HEK293 (cell line): Measurements from ENCODE around the gene LIMCH1.

Experiments used
- CTCF ChIA-PET: fragments of 350-600 bp; formaldehyde crosslinking; extraction: SDS; loops from one replicate; lab custom pipeline; 2021; ENCODE audit warnings: antibody characterized with exemption; lab: Yijun Ruan, JAX
- POLR2A ChIA-PET: fragments of 300-600 bp; formaldehyde crosslinking; extraction: SDS; loops from one replicate; lab custom pipeline; 2020; ENCODE audit warnings: antibody characterized with exemption, inconsistent platforms; lab: Yijun Ruan, JAX
- H3K27ac ChIP-seq: fragments of 200-500 bp; sonication (Bioruptor generic); 2 replicates; pipeline ENCODE4 v1.5.1; 2014; ENCODE audit warnings: low read depth, low read length, control low read depth, inconsistent platforms; ENCODE audit errors: extremely low read depth
- H3K36me3 ChIP-seq, 2 experiments: fragments of 200-500 bp in 1 of 2; sonication (Bioruptor generic) in 1 of 2; 1 replicate in 1 of 2; 2 replicates in 1 of 2; pipeline ENCODE4 v1.5.1; 2014 to 2017; ENCODE audit warnings: inconsistent platforms in 2 of 2, low read length in 2 of 2; ENCODE audit not compliant: control insufficient read depth in 2 of 2, insufficient read depth in 1 of 2
- H3K4me1 ChIP-seq: fragments of 200-500 bp; sonication (Bioruptor generic); 2 replicates; pipeline ENCODE4 v1.5.1; 2014; ENCODE audit warnings: mild to moderate bottlenecking, low read length, inconsistent platforms; ENCODE audit not compliant: control insufficient read depth, insufficient read depth
- H3K4me3 ChIP-seq: 2 replicates; pipeline ENCODE4 v1.5.1; 2011; ENCODE audit warnings: low read depth, mild to moderate bottlenecking, control low read depth, low read length, moderate library complexity
- H3K9me3 ChIP-seq: fragments of 200-500 bp; sonication (Bioruptor generic); 2 replicates; pipeline ENCODE4 v1.5.1; 2014; ENCODE audit warnings: low read depth, low read length, inconsistent platforms; ENCODE audit not compliant: control insufficient read depth, insufficient read depth
- SP2 ChIP-seq: fragments of 450-650 bp; formaldehyde crosslinking; IDR thresholded peaks from 2 replicates; pipeline ENCODE4 v1.5.1; 2016; ENCODE audit warnings: missing biosample characterization, missing genetic modification characterization
- ZBTB11 ChIP-seq: fragments of 450-650 bp; formaldehyde crosslinking; conservative IDR thresholded peaks from 2 replicates; pipeline ENCODE4 v1.5.1; 2016; ENCODE audit warnings: low read depth, missing biosample characterization, missing genetic modification characterization
- ZBTB17 ChIP-seq: fragments of 450-650 bp; formaldehyde crosslinking; IDR thresholded peaks from 2 replicates; pipeline ENCODE4 v1.5.1; 2016; ENCODE audit warnings: missing biosample characterization, missing genetic modification characterization
- ZNF112 ChIP-seq: fragments of 450-650 bp; formaldehyde crosslinking; IDR thresholded peaks from 2 replicates; pipeline ENCODE4 v1.5.0; 2017; ENCODE audit warnings: missing biosample characterization, missing genetic modification characterization
- ZNF121 ChIP-seq: fragments of 450-650 bp; formaldehyde crosslinking; IDR thresholded peaks from 2 replicates; pipeline ENCODE4 v1.5.1; 2016; ENCODE audit warnings: missing biosample characterization, missing genetic modification characterization
- ZNF132 ChIP-seq: fragments of 450-650 bp; formaldehyde crosslinking; IDR thresholded peaks from 2 replicates; pipeline ENCODE4 v1.5.1; 2017; ENCODE audit warnings: missing biosample characterization, missing genetic modification characterization, borderline replicate concordance
- ZNF133 ChIP-seq: fragments of 450-650 bp; formaldehyde crosslinking; IDR thresholded peaks from 2 replicates; pipeline ENCODE4 v1.5.1; 2016; ENCODE audit warnings: missing biosample characterization, missing genetic modification characterization
- ZNF16 ChIP-seq: fragments of 450-650 bp; formaldehyde crosslinking; IDR thresholded peaks from 2 replicates; pipeline ENCODE4 v1.5.1; 2016; ENCODE audit warnings: low read depth, missing biosample characterization, missing genetic modification characterization
- ZNF2 ChIP-seq: fragments of 450-650 bp; formaldehyde crosslinking; IDR thresholded peaks from 2 replicates; pipeline ENCODE4 v1.5.1; 2016; ENCODE audit warnings: missing biosample characterization, missing genetic modification characterization
- ZNF214 ChIP-seq: fragments of 450-650 bp; formaldehyde crosslinking; IDR thresholded peaks from 2 replicates; pipeline ENCODE4 v1.5.1; 2017; ENCODE audit warnings: missing biosample characterization, mild to moderate bottlenecking, missing genetic modification characterization, borderline replicate concordance
- ZNF248 ChIP-seq: fragments of 450-650 bp; formaldehyde crosslinking; IDR thresholded peaks from 2 replicates; pipeline ENCODE4 v1.5.1; 2017; ENCODE audit warnings: missing biosample characterization, missing genetic modification characterization
- ZNF292 ChIP-seq: fragments of 450-650 bp; formaldehyde crosslinking; IDR thresholded peaks from 2 replicates; pipeline ENCODE4 v1.5.1; 2016; ENCODE audit warnings: low read depth, missing biosample characterization, missing genetic modification characterization, borderline replicate concordance
- ZNF366 ChIP-seq: fragments of 450-650 bp; formaldehyde crosslinking; conservative IDR thresholded peaks from 2 replicates; pipeline ENCODE4 v1.5.1; 2016; ENCODE audit warnings: missing biosample characterization, missing genetic modification characterization
- ZNF473 ChIP-seq: fragments of 450-650 bp; formaldehyde crosslinking; IDR thresholded peaks from 2 replicates; pipeline ENCODE4 v1.5.1; 2017; ENCODE audit warnings: missing biosample characterization, missing genetic modification characterization
- ZNF521 ChIP-seq: fragments of 450-650 bp; formaldehyde crosslinking; IDR thresholded peaks from 2 replicates; pipeline ENCODE4 v1.5.1; 2017; ENCODE audit warnings: missing biosample characterization, mild to moderate bottlenecking, missing genetic modification characterization
- ZNF544 ChIP-seq: fragments of 450-650 bp; formaldehyde crosslinking; IDR thresholded peaks from 2 replicates; pipeline ENCODE4 v1.5.0; 2017; ENCODE audit warnings: missing biosample characterization, missing genetic modification characterization
- ZNF596 ChIP-seq: fragments of 450-650 bp; IDR thresholded peaks from 2 replicates; pipeline ENCODE4 v1.5.0; 2018; ENCODE audit warnings: missing biosample characterization, mild to moderate bottlenecking, missing genetic modification characterization, moderate library complexity
- ZNF600 ChIP-seq: fragments of 450-650 bp; formaldehyde crosslinking; IDR thresholded peaks from 2 replicates; pipeline ENCODE4 v1.5.1; 2016; ENCODE audit warnings: missing biosample characterization, missing genetic modification characterization
- TF ChIP-seq, protein P1 (sequence below): fragments of 450-650 bp; formaldehyde crosslinking; IDR thresholded peaks from 2 replicates; pipeline ENCODE4 v1.5.1; 2016; ENCODE audit warnings: missing biosample characterization, missing genetic modification characterization

LIMCH1 gene

DNA sequence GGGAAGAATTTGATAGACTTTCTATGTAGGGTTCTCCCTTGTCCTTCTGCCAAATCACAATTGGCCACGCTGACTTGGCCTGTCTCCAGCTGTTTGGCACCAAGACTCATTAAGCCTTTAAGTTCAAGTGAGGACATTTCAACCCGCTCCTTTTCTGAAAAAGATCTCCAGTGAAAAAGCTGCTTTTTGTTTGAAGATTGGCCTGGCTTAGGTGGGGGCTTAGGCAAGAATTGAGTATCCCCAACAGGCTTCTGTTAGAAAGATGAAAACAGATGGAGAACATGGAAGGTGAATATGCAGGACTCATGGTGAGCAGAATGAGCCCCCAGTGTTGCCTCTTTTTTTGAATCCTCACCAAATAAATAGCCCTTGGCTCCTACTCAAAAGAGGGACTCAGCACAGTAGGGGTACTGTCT lies 28.5 kb upstream of the LIMCH1 start (continued):
- no peak for TF ChIP-seq ZNF521 (tag by site-specific recombination)
- no peak for TF ChIP-seq ZNF544 (tag by site-specific recombination)
- no peak for TF ChIP-seq ZNF596 (tag by site-specific recombination)
- TF ChIP-seq ZNF112 (tag by site-specific recombination), result no peak
- no peak for TF ChIP-seq ZNF133 (tag by site-specific recombination)
- no peak for TF ChIP-seq ZBTB17

DNA sequence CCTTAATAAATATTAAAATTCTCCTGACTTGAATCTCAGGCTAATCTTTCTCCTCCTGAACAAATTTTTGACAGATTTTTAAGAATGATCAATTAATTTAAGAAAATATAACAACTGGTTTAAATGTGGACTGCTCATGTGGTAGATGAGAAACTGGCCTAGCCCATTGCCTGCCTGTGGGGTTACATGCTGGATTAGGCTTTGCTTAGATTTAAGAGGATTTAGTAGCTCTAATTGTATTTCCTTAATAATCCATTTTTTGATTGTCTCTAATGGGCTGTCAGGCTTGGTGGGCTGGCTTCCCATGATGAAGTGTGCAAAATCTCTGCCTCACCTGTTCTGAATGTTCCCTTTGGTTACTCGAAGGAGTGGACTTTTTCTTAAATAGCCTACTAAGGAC lies 27.8 kb upstream of the LIMCH1 start:
- Histone ChIP-seq H3K27ac (no peak overlapping the region), H3K36me3 (no peaks in the 10 kb centered on the region), H3K4me1 (no peaks in the 10 kb centered on the region), H3K4me3 (no peak overlapping the region), H3K9me3 (no peaks in the 10 kb centered on the region)
- no peak for TF ChIP-seq ZNF248 (tag by site-specific recombination)
- TF ChIP-seq SP2 (tag by site-specific recombination), result no peak
- TF ChIP-seq ZNF366 (tag by site-specific recombination), result no peak
- TF ChIP-seq ZNF292 (tag by site-specific recombination), result no peak
- TF ChIP-seq ZNF121 (tag by site-specific recombination), result no peak
- no peak for TF ChIP-seq ZNF214
- no peak for TF ChIP-seq ZNF473 (tag by site-specific recombination)
- TF ChIP-seq, protein P1, sequence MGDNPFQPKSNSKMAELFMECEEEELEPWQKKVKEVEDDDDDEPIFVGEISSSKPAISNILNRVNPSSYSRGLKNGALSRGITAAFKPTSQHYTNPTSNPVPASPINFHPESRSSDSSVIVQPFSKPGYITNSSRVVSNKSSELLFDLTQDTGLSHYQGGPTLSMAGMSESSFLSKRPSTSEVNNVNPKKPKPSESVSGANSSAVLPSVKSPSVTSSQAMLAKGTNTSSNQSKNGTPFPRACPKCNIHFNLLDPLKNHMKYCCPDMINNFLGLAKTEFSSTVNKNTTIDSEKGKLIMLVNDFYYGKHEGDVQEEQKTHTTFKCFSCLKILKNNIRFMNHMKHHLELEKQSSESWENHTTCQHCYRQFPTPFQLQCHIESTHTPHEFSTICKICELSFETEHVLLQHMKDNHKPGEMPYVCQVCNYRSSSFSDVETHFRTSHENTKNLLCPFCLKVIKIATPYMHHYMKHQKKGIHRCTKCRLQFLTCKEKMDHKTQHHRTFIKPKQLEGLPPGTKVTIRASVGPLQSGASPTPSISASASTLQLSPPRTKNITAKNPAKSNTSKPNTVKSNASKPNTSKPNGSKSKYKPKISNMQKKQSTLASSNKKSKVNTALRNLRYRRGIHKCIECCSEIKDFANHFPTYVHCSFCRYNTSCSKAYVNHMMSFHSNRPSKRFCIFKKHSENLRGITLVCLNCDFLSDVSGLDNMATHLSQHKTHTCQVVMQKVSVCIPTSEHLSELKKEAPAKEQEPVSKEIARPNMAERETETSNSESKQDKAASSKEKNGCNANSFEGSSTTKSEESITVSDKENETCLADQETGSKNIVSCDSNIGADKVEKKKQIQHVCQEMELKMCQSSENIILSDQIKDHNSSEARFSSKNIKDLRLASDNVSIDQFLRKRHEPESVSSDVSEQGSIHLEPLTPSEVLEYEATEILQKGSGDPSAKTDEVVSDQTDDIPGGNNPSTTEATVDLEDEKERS, result no peak
- no peak for TF ChIP-seq ZNF600 (tag by site-specific recombination)
- TF ChIP-seq ZNF16 (tag by site-specific recombination), result no peak
- CTCF ChIA-PET, result interaction anchor here (0.6 kb wide), 1 partner anchor 162 kb away, joined by 3 read pairs; no protein-coding TSS in a partner anchor
- POLR2A ChIA-PET, result no interaction called here

DNA sequence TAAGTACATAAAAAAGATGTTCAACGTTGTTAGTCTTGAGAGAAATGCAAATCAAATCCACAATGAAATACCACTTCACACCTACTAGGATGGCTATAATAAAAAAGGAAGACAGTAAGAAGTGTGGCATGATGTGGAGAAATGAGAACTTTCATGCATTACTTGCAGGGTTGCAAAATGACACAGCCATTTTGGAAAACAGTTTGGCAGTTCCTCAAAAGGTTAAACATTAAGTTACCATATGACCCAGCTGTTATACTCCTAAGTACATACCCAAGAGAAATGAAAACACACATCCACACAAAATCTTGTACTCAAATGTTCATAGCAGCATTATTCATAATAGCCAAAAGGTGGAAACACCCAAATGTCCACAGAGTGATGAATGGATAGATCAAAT lies 25.8 kb upstream of the LIMCH1 start:
- no peak for TF ChIP-seq ZNF2 (tag by site-specific recombination)
- TF ChIP-seq ZBTB11 (tag by site-specific recombination), result no peak
- no peak for TF ChIP-seq ZNF132 (tag by site-specific recombination)
- Histone ChIP-seq H3K27ac (no peak overlapping the region), H3K36me3 (no peaks in the 10 kb centered on the region), H3K9me3 (no peaks in the 10 kb centered on the region), H3K4me3 (no peak overlapping the region), H3K4me1 (no peaks in the 10 kb centered on the region)
- CTCF ChIA-PET, result no interaction called here
- POLR2A ChIA-PET, result no interaction called here
